ENCODE results near the gene PARP11.

Gene PARP11

GRCh38 chr12:3912863-3913262 lies 39.7 kb upstream of the PARP11 start:
- TF ChIP-seq, protein P1, sequence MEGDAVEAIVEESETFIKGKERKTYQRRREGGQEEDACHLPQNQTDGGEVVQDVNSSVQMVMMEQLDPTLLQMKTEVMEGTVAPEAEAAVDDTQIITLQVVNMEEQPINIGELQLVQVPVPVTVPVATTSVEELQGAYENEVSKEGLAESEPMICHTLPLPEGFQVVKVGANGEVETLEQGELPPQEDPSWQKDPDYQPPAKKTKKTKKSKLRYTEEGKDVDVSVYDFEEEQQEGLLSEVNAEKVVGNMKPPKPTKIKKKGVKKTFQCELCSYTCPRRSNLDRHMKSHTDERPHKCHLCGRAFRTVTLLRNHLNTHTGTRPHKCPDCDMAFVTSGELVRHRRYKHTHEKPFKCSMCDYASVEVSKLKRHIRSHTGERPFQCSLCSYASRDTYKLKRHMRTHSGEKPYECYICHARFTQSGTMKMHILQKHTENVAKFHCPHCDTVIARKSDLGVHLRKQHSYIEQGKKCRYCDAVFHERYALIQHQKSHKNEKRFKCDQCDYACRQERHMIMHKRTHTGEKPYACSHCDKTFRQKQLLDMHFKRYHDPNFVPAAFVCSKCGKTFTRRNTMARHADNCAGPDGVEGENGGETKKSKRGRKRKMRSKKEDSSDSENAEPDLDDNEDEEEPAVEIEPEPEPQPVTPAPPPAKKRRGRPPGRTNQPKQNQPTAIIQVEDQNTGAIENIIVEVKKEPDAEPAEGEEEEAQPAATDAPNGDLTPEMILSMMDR (IDR thresholded peaks at IDR 0.05; ENCODE audit: low read depth, low read length) = no peak
- DNase-seq (ENCODE audit: low read depth, low spot score) = no peak
- H3K4me3 ChIP-seq (ENCODE audit: low read depth, low read length) = no peak overlapping the region
- in situ Hi-C loops (cut with HindIII; ENCODE audit: low sequenced_read_pairs) = no loop called here

GRCh38 chr12:3911409-3911808 lies 38.2 kb upstream of the PARP11 start:
- H3K4me3 ChIP-seq (ENCODE audit: low read depth, low read length) = no peak overlapping the region
- DNase-seq (ENCODE audit: low read depth, low spot score) = no peak
- in situ Hi-C loops (cut with HindIII; ENCODE audit: low sequenced_read_pairs) = no loop called here
- TF ChIP-seq, protein P1 (IDR thresholded peaks at IDR 0.05; ENCODE audit: low read depth, low read length) = no peak

DNA sequence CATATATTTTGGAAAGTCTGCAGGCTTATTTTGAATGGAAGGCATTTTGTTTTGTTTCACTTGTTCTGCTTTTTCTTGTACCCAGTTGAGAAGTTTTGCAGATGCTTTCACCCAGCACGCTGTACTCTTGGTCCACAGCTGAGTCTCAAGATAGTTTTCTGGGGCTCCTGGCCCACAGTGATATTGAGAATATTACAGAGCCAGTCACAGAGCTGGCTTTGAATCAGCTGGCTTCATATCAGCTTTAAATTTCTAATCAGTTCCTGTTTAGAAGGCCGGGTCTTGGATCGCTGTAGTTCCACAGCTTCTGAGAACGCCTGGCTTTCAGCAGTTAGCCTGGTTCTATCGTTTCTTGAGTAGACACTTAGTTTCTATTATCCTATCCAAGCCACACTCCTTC lies 32.5 kb upstream of the PARP11 start:
- no peak for DNase-seq (ENCODE audit: low read depth, low spot score)
- TF ChIP-seq, protein P1 (IDR thresholded peaks at IDR 0.05; ENCODE audit: low read depth, low read length) = no peak
- no peak overlapping the region for H3K4me3 ChIP-seq (ENCODE audit: low read depth, low read length)
- in situ Hi-C loops (cut with HindIII; ENCODE audit: low sequenced_read_pairs) = no loop called here

- H3K4me3 ChIP-seq (ENCODE audit: low read depth, low read length) = no peak overlapping the region
- in situ Hi-C loops (cut with HindIII; ENCODE audit: low sequenced_read_pairs) = no loop called here
- TF ChIP-seq, protein P1 (IDR thresholded peaks at IDR 0.05; ENCODE audit: low read depth, low read length) = no peak
- no peak for DNase-seq (ENCODE audit: low read depth, low spot score)
These were observed 31.8 kb upstream of the PARP11 start for GRCh38 chr12:3904999-3905398.

DNA sequence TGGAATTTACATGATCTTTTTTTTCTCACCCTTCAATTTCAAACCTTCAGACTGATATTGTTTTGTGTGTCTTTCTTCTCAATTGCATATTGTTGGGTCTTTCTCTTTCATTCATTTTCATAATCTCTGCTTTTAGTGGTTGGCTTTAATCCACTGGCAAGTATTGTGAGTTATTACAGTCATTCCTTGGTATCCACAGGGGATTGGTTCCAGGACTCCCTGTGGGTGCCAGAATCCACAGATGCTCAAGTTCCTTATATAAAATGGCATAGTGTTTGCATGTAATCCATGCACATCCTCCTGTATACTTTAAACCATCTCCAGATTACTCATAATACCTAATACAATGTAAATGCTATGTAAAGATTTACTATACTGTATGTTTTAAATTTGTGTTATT lies 29.7 kb upstream of the PARP11 start:
- in situ Hi-C loops (cut with HindIII; ENCODE audit: low sequenced_read_pairs) = no loop called here
- no peak overlapping the region for H3K4me3 ChIP-seq (ENCODE audit: low read depth, low read length)
- no peak for DNase-seq (ENCODE audit: low read depth, low spot score)
- TF ChIP-seq, protein P1 (IDR thresholded peaks at IDR 0.05; ENCODE audit: low read depth, low read length) = no peak

DNA sequence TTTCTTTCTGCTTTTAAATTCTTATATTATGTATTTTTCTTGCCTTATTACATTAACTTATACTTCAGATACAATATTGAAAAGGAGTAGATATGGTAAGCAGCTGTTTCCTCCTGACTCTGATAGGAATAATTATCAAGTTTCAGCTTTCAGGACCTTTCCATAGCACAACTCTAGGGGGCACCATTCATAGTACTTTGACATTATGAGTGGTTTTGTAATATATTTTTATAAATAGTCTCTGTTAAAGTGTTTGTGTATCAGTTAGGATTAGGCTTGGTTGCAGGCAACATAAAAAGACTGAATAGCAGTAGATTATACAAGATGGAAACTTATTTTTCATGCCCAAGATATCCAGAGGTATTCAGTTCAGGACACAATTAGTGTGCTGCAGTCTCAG lies 27.9 kb upstream of the PARP11 start:
- H3K4me3 ChIP-seq (ENCODE audit: low read depth, low read length) = no peak overlapping the region
- DNase-seq (ENCODE audit: low read depth, low spot score) = no peak
- TF ChIP-seq, protein P1 (IDR thresholded peaks at IDR 0.05; ENCODE audit: low read depth, low read length) = no peak
- in situ Hi-C loops (cut with HindIII; ENCODE audit: low sequenced_read_pairs) = no loop called here

GRCh38 chr12:3898756-3899155 lies 25.6 kb upstream of the PARP11 start:
- no peak overlapping the region for H3K4me3 ChIP-seq (ENCODE audit: low read depth, low read length)
- DNase-seq (ENCODE audit: low read depth, low spot score) = no peak
- TF ChIP-seq, protein P1 (IDR thresholded peaks at IDR 0.05; ENCODE audit: low read depth, low read length) = no peak
- in situ Hi-C loops (cut with HindIII; ENCODE audit: low sequenced_read_pairs) = no loop called here

Data from astrocyte of the spinal cord (primary cell).